Measurements from ENCODE around the gene SLC22A4. TPM values are rescaled to one million over a fixed set of nuclear protein-coding genes. Genes with fewer than 3 reads are reported as not detected.

The SLC22A4 gene
- total RNA-seq, 4 donors from 2014 or later = 25.5 to 56.6 (median 37.3) TPM; not detected in 1

- Histone ChIP-seq H3K4me3 (no peak overlapping the region), H3K27ac (no peak overlapping the region), H3K36me3 (peaks cover 0 to 17% (median 4%) of the 10 kb centered on the region in 3 donors), H3K4me1 (peaks cover 0 to 13% (median 9%) of the 10 kb centered on the region in 4 donors), H3K9me3 (no peaks in the 10 kb centered on the region), H3K27me3 (no peaks in the 10 kb centered on the region)
- no peak for DNase-seq
- TF ChIP-seq POLR2A (IDR thresholded peaks at IDR 0.05) = no peak
- TF ChIP-seq, protein P1, sequence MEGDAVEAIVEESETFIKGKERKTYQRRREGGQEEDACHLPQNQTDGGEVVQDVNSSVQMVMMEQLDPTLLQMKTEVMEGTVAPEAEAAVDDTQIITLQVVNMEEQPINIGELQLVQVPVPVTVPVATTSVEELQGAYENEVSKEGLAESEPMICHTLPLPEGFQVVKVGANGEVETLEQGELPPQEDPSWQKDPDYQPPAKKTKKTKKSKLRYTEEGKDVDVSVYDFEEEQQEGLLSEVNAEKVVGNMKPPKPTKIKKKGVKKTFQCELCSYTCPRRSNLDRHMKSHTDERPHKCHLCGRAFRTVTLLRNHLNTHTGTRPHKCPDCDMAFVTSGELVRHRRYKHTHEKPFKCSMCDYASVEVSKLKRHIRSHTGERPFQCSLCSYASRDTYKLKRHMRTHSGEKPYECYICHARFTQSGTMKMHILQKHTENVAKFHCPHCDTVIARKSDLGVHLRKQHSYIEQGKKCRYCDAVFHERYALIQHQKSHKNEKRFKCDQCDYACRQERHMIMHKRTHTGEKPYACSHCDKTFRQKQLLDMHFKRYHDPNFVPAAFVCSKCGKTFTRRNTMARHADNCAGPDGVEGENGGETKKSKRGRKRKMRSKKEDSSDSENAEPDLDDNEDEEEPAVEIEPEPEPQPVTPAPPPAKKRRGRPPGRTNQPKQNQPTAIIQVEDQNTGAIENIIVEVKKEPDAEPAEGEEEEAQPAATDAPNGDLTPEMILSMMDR (IDR thresholded peaks at IDR 0.05) = no peak
Measured at GRCh38 chr5:132381614-132382013, 87.4 kb downstream of the SLC22A4 start.

DNA sequence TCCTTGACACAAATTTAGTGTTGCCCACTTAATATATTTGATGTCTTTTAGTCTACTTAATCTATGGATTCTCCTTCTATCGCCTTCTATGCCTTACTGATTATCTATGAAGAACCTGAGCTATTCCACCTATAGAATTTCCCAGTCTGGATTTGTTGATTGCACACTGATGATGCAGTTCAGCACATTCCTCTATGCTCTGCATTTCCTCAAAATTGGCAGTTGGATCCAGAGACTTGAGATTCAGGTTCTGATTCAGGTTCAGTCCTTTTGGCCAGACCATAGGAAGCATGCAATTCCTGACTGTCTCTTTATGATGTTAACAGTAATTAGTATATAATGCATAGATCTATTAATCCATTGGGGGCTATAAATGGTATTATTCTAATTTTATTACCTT lies 89.1 kb downstream of the SLC22A4 start:
- H3K36me3 ChIP-seq = peaks cover 0 to 16% (median 4%) of the 10 kb centered on the region in 3 donors
- H3K4me3 ChIP-seq = no peak overlapping the region
- no peak for DNase-seq
- H3K4me1 ChIP-seq = peaks cover 9 to 27% (median 14%) of the 10 kb centered on the region in 4 donors
- H3K27me3 ChIP-seq = no peaks in the 10 kb centered on the region
- no peak overlapping the region for H3K27ac ChIP-seq
- TF ChIP-seq, protein P1 (IDR thresholded peaks at IDR 0.05) = no peak
- TF ChIP-seq POLR2A (IDR thresholded peaks at IDR 0.05) = no peak
- no peaks in the 10 kb centered on the region for H3K9me3 ChIP-seq

GRCh38 chr5:132383984-132384383 lies 89.8 kb downstream of the SLC22A4 start:
- H3K9me3 ChIP-seq = no peaks in the 10 kb centered on the region
- TF ChIP-seq POLR2A (IDR thresholded peaks at IDR 0.05) = no peak
- TF ChIP-seq, protein P1 (IDR thresholded peaks at IDR 0.05) = no peak
- peaks cover 0 to 10% (median 4%) of the 10 kb centered on the region in 3 donors for H3K36me3 ChIP-seq
- no peak for DNase-seq
- no peak overlapping the region for H3K27ac ChIP-seq
- H3K4me3 ChIP-seq = no peak overlapping the region
- H3K4me1 ChIP-seq = peaks cover 11 to 27% (median 16%) of the 10 kb centered on the region in 4 donors
- no peaks in the 10 kb centered on the region for H3K27me3 ChIP-seq

DNA sequence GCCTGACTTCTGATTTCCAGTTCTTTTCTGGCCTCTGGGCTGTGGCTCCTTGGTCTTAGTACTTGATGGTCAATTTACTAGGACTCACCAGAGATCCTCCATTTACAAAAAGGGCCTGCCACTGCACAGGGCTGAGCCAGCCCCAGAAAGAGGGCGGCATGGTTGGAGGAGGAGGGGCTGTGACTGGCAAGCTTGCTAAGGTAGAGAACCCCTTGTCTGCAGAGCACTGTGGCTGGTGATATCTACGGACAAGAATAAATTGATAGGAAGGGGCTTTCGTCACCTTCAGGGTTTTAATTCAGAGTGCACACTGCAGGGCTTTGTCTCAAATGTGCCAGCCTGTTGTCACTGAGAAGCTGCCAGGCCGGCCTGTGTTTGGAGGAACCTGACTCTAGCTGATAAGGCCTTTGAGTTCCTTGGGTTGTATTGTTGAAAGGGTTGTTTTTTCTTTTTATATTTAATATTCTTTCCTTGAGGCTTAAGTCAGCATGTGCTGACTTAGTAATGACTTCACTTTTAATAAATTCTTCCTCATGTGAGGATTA lies 90.4 kb downstream of the SLC22A4 start:
- peaks cover 0 to 10% (median 4%) of the 10 kb centered on the region in 3 donors for H3K36me3 ChIP-seq
- H3K4me3 ChIP-seq = no peak overlapping the region
- H3K27me3 ChIP-seq = no peaks in the 10 kb centered on the region
- H3K4me1 ChIP-seq = peaks cover 11 to 27% (median 17%) of the 10 kb centered on the region in 4 donors
- DNase-seq = no peak
- no peak overlapping the region for H3K27ac ChIP-seq
- no peak for TF ChIP-seq POLR2A (IDR thresholded peaks at IDR 0.05)
- TF ChIP-seq, protein P1 (IDR thresholded peaks at IDR 0.05) = no peak
- no peaks in the 10 kb centered on the region for H3K9me3 ChIP-seq

- no peak overlapping the region for H3K4me3 ChIP-seq
- H3K27ac ChIP-seq = peak overlapping the region in 2 of 4 donors; percentile 58 to 71
- H3K4me1 ChIP-seq = peaks cover 11 to 31% (median 17%) of the 10 kb centered on the region in 4 donors
- no peaks in the 10 kb centered on the region for H3K27me3 ChIP-seq
- TF ChIP-seq, protein P1 (IDR thresholded peaks at IDR 0.05) = peak; percentile 70 to 83 (median 78)
- TF ChIP-seq POLR2A (IDR thresholded peaks at IDR 0.05) = no peak
- peak in 2 of 3 donors; percentile 62 to 82 for DNase-seq
- H3K9me3 ChIP-seq = no peaks in the 10 kb centered on the region
- peaks cover 0 to 10% (median 4%) of the 10 kb centered on the region in 3 donors for H3K36me3 ChIP-seq
Measured at GRCh38 chr5:132385326-132386105, 91.3 kb downstream of the SLC22A4 start.
